WTC11 (cell line): Measurements from ENCODE around the gene FGF11. TPM values are rescaled to one million over a fixed set of nuclear protein-coding genes. Genes with fewer than 3 reads are reported as not detected.

Source experiments
- ATF1 ChIP-seq: sonication (generic); formaldehyde crosslinking; IDR thresholded peaks from 2 replicates; pipeline ENCODE4 v1.8.1; 2023; ENCODE audit warnings: mild to moderate bottlenecking, moderate library complexity, missing genetic modification reagents
- CREM ChIP-seq: sonication (generic); formaldehyde crosslinking; IDR thresholded peaks from 2 replicates; pipeline ENCODE4 v1.8.1; 2022; ENCODE audit warnings: mild to moderate bottlenecking, missing genetic modification reagents, moderate library complexity
- E2F1 ChIP-seq: sonication (generic); formaldehyde crosslinking; IDR thresholded peaks from 2 replicates; pipeline ENCODE4 v1.8.0; 2022; ENCODE audit warnings: mild to moderate bottlenecking, missing genetic modification reagents
- FOXJ3 ChIP-seq: sonication (generic); formaldehyde crosslinking; IDR thresholded peaks from 2 replicates; pipeline ENCODE4 v1.9.0; 2021; ENCODE audit warnings: missing genetic modification reagents, mild to moderate bottlenecking, borderline replicate concordance
- FOXP4 ChIP-seq: sonication (generic); formaldehyde crosslinking; IDR thresholded peaks from 2 replicates; pipeline ENCODE4 v1.8.0; 2022; ENCODE audit warnings: mild to moderate bottlenecking, missing genetic modification reagents
- GTF2I ChIP-seq: fragments of 250-450 bp; sonication (Bioruptor Pico); conservative IDR thresholded peaks from 2 replicates; pipeline ENCODE4 v1.4.0; 2021; ENCODE audit warnings: mild to moderate bottlenecking
- HMGXB4 ChIP-seq: sonication (generic); formaldehyde crosslinking; IDR thresholded peaks from 2 replicates; pipeline ENCODE4 v1.8.1; 2023; ENCODE audit warnings: mild to moderate bottlenecking, moderate library complexity, missing genetic modification reagents
- NFE2L1 ChIP-seq: sonication (generic); formaldehyde crosslinking; IDR thresholded peaks from 2 replicates; pipeline ENCODE4 v1.8.1; 2023; ENCODE audit warnings: missing genetic modification reagents
- NFYB ChIP-seq: sonication (generic); formaldehyde crosslinking; conservative IDR thresholded peaks from 2 replicates; pipeline ENCODE4 v1.8.0; 2022; ENCODE audit warnings: low read depth, missing genetic modification reagents
- NR1H2 ChIP-seq: sonication (generic); formaldehyde crosslinking; IDR thresholded peaks from 2 replicates; pipeline ENCODE4 v1.9.0; 2021; ENCODE audit warnings: mild to moderate bottlenecking, moderate library complexity, missing genetic modification reagents
- NR2C2 ChIP-seq: sonication (generic); formaldehyde crosslinking; IDR thresholded peaks from 2 replicates; pipeline ENCODE4 v1.8.0; 2022; ENCODE audit warnings: mild to moderate bottlenecking, missing genetic modification reagents
- SMAD3 ChIP-seq: sonication (generic); formaldehyde crosslinking; IDR thresholded peaks from 2 replicates; pipeline ENCODE4 v1.8.0; 2022; ENCODE audit warnings: missing genetic modification reagents, mild to moderate bottlenecking, borderline replicate concordance
- SMAD4 ChIP-seq: sonication (generic); formaldehyde crosslinking; IDR thresholded peaks from 2 replicates; pipeline ENCODE4 v1.8.0; 2022; ENCODE audit warnings: mild to moderate bottlenecking, missing genetic modification reagents
- SP1 ChIP-seq: sonication (generic); formaldehyde crosslinking; conservative IDR thresholded peaks from 2 replicates; pipeline ENCODE4 v1.8.1; 2022; ENCODE audit warnings: missing genetic modification reagents
- TCF7 ChIP-seq: sonication (generic); formaldehyde crosslinking; IDR thresholded peaks from 2 replicates; pipeline ENCODE4 v1.8.0; 2022; ENCODE audit warnings: mild to moderate bottlenecking, low read depth, missing genetic modification reagents, moderate library complexity
- ZNF219 ChIP-seq: sonication (generic); formaldehyde crosslinking; IDR thresholded peaks from 2 replicates; pipeline ENCODE4 v1.8.0; 2023; ENCODE audit warnings: missing genetic modification reagents, mild to moderate bottlenecking, borderline replicate concordance
- ZNF423 ChIP-seq: fragments of 250-450 bp; sonication (Bioruptor Pico); IDR thresholded peaks from 2 replicates; pipeline ENCODE4 v2.1.2; 2022; ENCODE audit warnings: mild to moderate bottlenecking, moderate library complexity
- ZNF425 ChIP-seq: fragments of 250-450 bp; sonication (Bioruptor Pico); conservative IDR thresholded peaks from 2 replicates; pipeline ENCODE4 v1.9.0; 2021; ENCODE audit warnings: mild to moderate bottlenecking
- ZNF671 ChIP-seq: fragments of 250-450 bp; sonication (Bioruptor Pico); IDR thresholded peaks from 2 replicates; pipeline ENCODE4 v1.8.0; 2021; ENCODE audit warnings: mild to moderate bottlenecking
- ZSCAN18 ChIP-seq: fragments of 250-450 bp; sonication (Bioruptor Pico); IDR thresholded peaks from 2 replicates; pipeline ENCODE4 v2.1.2; 2022; ENCODE audit warnings: mild to moderate bottlenecking, moderate library complexity
- total RNA-seq: library from RNA; stranded (reverse); gene quantifications from 3 replicates; pipeline ENCODE4 v1.2.3, GENCODE V29; 2021
- TF ChIP-seq, protein P1 (sequence below): sonication (generic); formaldehyde crosslinking; IDR thresholded peaks from 2 replicates; pipeline ENCODE4 v1.8.0; 2022; ENCODE audit warnings: missing genetic modification reagents
- TF ChIP-seq, protein P2 (sequence below): sonication (generic); formaldehyde crosslinking; IDR thresholded peaks from 2 replicates; pipeline ENCODE4 v1.8.0; 2022; ENCODE audit warnings: mild to moderate bottlenecking, missing genetic modification reagents
- TF ChIP-seq, protein P3 (sequence below): sonication (generic); formaldehyde crosslinking; IDR thresholded peaks from 2 replicates; pipeline ENCODE4 v1.8.1; 2022; ENCODE audit warnings: mild to moderate bottlenecking, moderate library complexity, missing genetic modification reagents

The FGF11 gene
- total RNA-seq, 1 experiment from 2014 or later = 19.8 TPM

DNA sequence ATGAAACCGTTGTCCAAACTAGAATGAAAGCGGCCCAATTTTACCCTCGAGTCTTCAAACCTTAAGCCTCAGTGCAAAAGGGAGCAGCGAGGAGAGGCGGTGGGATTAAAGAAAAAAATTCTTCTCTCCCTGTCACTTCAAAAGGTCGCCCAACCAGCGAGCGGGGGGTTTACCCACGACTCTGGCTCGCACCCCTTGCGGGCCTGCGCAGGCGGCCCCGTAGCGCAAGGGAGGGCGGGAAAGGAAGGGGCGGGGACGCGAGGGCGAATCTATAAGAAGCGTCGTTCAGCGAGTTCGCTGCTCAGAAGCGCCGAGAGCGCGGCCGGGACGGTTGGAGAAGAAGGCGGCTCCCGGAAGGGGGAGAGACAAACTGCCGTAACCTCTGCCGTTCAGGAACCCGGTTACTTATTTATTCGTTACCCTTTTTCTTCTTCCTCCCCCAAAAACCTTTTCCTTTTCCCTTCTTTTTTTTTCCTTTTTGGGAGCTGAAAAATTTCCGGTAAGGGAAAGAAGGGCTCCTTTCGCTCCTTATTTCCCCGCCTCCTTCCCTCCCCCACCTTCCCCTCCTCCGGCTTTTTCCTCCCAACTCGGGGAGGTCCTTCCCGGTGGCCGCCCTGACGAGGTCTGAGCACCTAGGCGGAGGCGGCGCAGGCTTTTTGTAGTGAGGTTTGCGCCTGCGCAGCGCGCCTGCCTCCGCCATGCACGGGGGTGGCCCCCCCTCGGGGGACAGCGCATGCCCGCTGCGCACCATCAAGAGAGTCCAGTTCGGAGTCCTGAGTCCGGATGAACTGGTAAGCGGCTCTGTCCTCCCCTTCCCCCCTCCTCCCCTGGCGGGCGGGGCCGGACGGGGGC, 45.0 kb downstream of the FGF11 start, which contains the start of gene POLR2A (continued):
- no peak for TF ChIP-seq ZSCAN18 (CRISPR knock-in tag)
- no peak for TF ChIP-seq TCF7 (CRISPR knock-in tag)
- peak; percentile 65; the same call in 1 of the 2 replicates for TF ChIP-seq ZNF219
- TF ChIP-seq NFE2L1 = peak; percentile 85; the same call in 1 of the 2 replicates
- TF ChIP-seq ZNF425 (CRISPR knock-in tag) = 0 out of 2 replicates have a peak, but pooled peaks have one; percentile 83
- TF ChIP-seq ATF1 (CRISPR knock-in tag) = peak; percentile 60; the same call in 1 of the 2 replicates
- peak; percentile 10; the same call in 1 of the 2 replicates for TF ChIP-seq FOXP4
- TF ChIP-seq SP1 (CRISPR knock-in tag) = peak; percentile 91
- no peak for TF ChIP-seq SMAD4 (CRISPR knock-in tag)
- no peak for TF ChIP-seq E2F1
- no peak for TF ChIP-seq ZNF423
- 0 out of 2 replicates have a peak, but pooled peaks have one; percentile 40 for TF ChIP-seq CREM (CRISPR knock-in tag)
- TF ChIP-seq, protein P1, sequence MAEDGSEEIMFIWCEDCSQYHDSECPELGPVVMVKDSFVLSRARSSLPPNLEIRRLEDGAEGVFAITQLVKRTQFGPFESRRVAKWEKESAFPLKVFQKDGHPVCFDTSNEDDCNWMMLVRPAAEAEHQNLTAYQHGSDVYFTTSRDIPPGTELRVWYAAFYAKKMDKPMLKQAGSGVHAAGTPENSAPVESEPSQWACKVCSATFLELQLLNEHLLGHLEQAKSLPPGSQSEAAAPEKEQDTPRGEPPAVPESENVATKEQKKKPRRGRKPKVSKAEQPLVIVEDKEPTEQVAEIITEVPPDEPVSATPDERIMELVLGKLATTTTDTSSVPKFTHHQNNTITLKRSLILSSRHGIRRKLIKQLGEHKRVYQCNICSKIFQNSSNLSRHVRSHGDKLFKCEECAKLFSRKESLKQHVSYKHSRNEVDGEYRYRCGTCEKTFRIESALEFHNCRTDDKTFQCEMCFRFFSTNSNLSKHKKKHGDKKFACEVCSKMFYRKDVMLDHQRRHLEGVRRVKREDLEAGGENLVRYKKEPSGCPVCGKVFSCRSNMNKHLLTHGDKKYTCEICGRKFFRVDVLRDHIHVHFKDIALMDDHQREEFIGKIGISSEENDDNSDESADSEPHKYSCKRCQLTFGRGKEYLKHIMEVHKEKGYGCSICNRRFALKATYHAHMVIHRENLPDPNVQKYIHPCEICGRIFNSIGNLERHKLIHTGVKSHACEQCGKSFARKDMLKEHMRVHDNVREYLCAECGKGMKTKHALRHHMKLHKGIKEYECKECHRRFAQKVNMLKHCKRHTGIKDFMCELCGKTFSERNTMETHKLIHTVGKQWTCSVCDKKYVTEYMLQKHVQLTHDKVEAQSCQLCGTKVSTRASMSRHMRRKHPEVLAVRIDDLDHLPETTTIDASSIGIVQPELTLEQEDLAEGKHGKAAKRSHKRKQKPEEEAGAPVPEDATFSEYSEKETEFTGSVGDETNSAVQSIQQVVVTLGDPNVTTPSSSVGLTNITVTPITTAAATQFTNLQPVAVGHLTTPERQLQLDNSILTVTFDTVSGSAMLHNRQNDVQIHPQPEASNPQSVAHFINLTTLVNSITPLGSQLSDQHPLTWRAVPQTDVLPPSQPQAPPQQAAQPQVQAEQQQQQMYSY (CRISPR knock-in tag) = peak; percentile 93
- TF ChIP-seq NR2C2 (CRISPR knock-in tag) = no peak; the same call in 1 of the 2 replicates
- no peak for TF ChIP-seq NR1H2 (CRISPR knock-in tag)
- TF ChIP-seq FOXJ3 = no peak
- TF ChIP-seq ZNF671 (CRISPR knock-in tag) = 0 out of 2 replicates have a peak, but pooled peaks have one; percentile 70
- peak; percentile 72; the same call in 1 of the 2 replicates for TF ChIP-seq HMGXB4
- TF ChIP-seq, protein P2, sequence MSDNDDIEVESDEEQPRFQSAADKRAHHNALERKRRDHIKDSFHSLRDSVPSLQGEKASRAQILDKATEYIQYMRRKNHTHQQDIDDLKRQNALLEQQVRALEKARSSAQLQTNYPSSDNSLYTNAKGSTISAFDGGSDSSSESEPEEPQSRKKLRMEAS = peak; percentile 71
- TF ChIP-seq, protein P3, sequence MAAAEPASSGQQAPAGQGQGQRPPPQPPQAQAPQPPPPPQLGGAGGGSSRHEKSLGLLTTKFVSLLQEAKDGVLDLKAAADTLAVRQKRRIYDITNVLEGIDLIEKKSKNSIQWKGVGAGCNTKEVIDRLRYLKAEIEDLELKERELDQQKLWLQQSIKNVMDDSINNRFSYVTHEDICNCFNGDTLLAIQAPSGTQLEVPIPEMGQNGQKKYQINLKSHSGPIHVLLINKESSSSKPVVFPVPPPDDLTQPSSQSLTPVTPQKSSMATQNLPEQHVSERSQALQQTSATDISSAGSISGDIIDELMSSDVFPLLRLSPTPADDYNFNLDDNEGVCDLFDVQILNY (CRISPR knock-in tag) = peak; percentile 93
- TF ChIP-seq SMAD3 (CRISPR knock-in tag) = peak; percentile 62; the same call in 1 of the 2 replicates
- no peak for TF ChIP-seq GTF2I (CRISPR knock-in tag)
- TF ChIP-seq NFYB (CRISPR knock-in tag) = peak; percentile 45
